ENCODE data around the gene GRM5.

DNA sequence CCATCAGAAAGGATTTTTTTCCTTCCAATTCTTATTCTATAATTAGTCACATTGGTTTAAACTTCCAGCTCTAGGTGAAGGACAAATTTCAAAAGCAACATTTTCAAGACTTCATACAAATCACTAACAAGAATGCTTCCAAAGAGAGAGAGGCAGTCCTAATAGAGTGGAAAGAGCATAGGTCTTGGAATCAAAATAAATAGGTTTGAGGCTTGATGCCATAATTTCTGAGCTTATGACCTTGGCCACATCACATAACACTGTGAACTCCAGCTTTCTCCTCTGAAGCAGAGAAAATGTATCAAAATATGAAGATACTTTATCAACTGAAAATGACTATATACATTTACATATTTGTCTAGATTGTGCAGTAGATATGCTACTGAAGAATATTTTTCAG, 246.8 kb downstream of the GRM5 start:
- TF ChIP-seq POLR2AphosphoS5 (IDR thresholded peaks at IDR 0.05; ENCODE audit: low read depth, low read length) (no peak), CTCF (IDR thresholded peaks at IDR 0.05) (no peak)

All from Panc1 (cell line).